WTC11 (cell line): Measurements from ENCODE around the gene VIPR2. TPM values are rescaled to one million over a fixed set of nuclear protein-coding genes. Genes with fewer than 3 reads are reported as not detected.

Experiments used
- ATAC-seq: fragments of 200-7000 bp; cut with Tn5 transposase; 2 replicates; pipeline ENCODE4 v1.10.0; 2021; ENCODE audit warnings: mild to moderate bottlenecking, moderate library complexity
- CTCF ChIA-PET: fragments of 300-600 bp; sonication (Branson Sonifier 250); formaldehyde crosslinking; loops from one replicate; lab custom pipeline; 2021; ENCODE audit warnings: antibody characterized with exemption; lab: Charles Lee
- POLR2A ChIA-PET: fragments of 350-600 bp; sonication (Branson Sonifier 250); formaldehyde crosslinking; loops from one replicate; lab custom pipeline; 2021; ENCODE audit warnings: antibody characterized with exemption; lab: Charles Lee
- DNase-seq: peaks from one replicate; pipeline ENCODE4 v3.0.0; 2021; ENCODE audit warnings: low spot score
- H3K27ac Mint-ChIP-seq: 2 replicates; pipeline ENCODE4 v1.8.0; 2021; ENCODE audit warnings: mixed read lengths
- H3K27me3 Mint-ChIP-seq: 2 replicates; pipeline ENCODE4 v1.8.0; 2021; ENCODE audit warnings: low read depth, mild to moderate bottlenecking, moderate library complexity, mixed read lengths
- H3K36me3 Mint-ChIP-seq: 2 replicates; pipeline ENCODE4 v1.8.0; 2021; ENCODE audit warnings: mixed read lengths
- H3K4me1 Mint-ChIP-seq: 2 replicates; pipeline ENCODE4 v1.8.0; 2022; ENCODE audit warnings: mixed read lengths
- H3K4me3 Mint-ChIP-seq: 2 replicates; pipeline ENCODE4 v1.8.0; 2021; ENCODE audit warnings: mild to moderate bottlenecking, moderate library complexity, mixed read lengths
- H3K9me3 Mint-ChIP-seq: 2 replicates; pipeline ENCODE4 v1.8.0; 2021; ENCODE audit warnings: mixed read lengths
- ATF1 ChIP-seq: sonication (generic); formaldehyde crosslinking; IDR thresholded peaks from 2 replicates; pipeline ENCODE4 v1.8.1; 2023; ENCODE audit warnings: mild to moderate bottlenecking, moderate library complexity, missing genetic modification reagents
- FOXK1 ChIP-seq: sonication (generic); formaldehyde crosslinking; IDR thresholded peaks from 2 replicates; pipeline ENCODE4 v1.8.0; 2022; ENCODE audit warnings: mild to moderate bottlenecking, moderate library complexity, missing genetic modification reagents
- HMGA2 ChIP-seq: fragments of 250-450 bp; sonication (Bioruptor Pico); IDR thresholded peaks from 2 replicates; pipeline ENCODE4 v1.4.0; 2021; ENCODE audit warnings: mild to moderate bottlenecking, moderate library complexity
- KAT7 ChIP-seq: sonication (generic); formaldehyde crosslinking; IDR thresholded peaks from 2 replicates; pipeline ENCODE4 v1.8.1; 2023; ENCODE audit warnings: missing genetic modification reagents, mild to moderate bottlenecking, borderline replicate concordance
- MXD4 ChIP-seq: fragments of 250-450 bp; sonication (Bioruptor Pico); IDR thresholded peaks from 2 replicates; pipeline ENCODE4 v1.8.0; 2021; ENCODE audit warnings: mild to moderate bottlenecking, moderate library complexity, borderline replicate concordance
- NFE2L1 ChIP-seq: sonication (generic); formaldehyde crosslinking; IDR thresholded peaks from 2 replicates; pipeline ENCODE4 v1.8.1; 2023; ENCODE audit warnings: missing genetic modification reagents
- NR1H2 ChIP-seq: sonication (generic); formaldehyde crosslinking; IDR thresholded peaks from 2 replicates; pipeline ENCODE4 v1.9.0; 2021; ENCODE audit warnings: mild to moderate bottlenecking, moderate library complexity, missing genetic modification reagents
- RELA ChIP-seq: sonication (generic); formaldehyde crosslinking; IDR thresholded peaks from 2 replicates; pipeline ENCODE4 v1.8.1; 2022; ENCODE audit warnings: missing genetic modification reagents, mild to moderate bottlenecking, borderline replicate concordance
- SOX15 ChIP-seq: fragments of 250-450 bp; sonication (Bioruptor Pico); IDR thresholded peaks from 2 replicates; pipeline ENCODE4 v1.9.0; 2021; ENCODE audit warnings: mild to moderate bottlenecking
- SP1 ChIP-seq: sonication (generic); formaldehyde crosslinking; conservative IDR thresholded peaks from 2 replicates; pipeline ENCODE4 v1.8.1; 2022; ENCODE audit warnings: missing genetic modification reagents
- TEAD1 ChIP-seq: sonication (generic); formaldehyde crosslinking; IDR thresholded peaks from 2 replicates; pipeline ENCODE4 v1.8.0; 2022; ENCODE audit warnings: mild to moderate bottlenecking, missing genetic modification reagents
- ZBTB21 ChIP-seq: sonication (generic); formaldehyde crosslinking; IDR thresholded peaks from 2 replicates; pipeline ENCODE4 v1.8.1; 2023; ENCODE audit warnings: mild to moderate bottlenecking, missing genetic modification reagents, borderline replicate concordance
- ZNF219 ChIP-seq: sonication (generic); formaldehyde crosslinking; IDR thresholded peaks from 2 replicates; pipeline ENCODE4 v1.8.0; 2023; ENCODE audit warnings: missing genetic modification reagents, mild to moderate bottlenecking, borderline replicate concordance
- ZNF232 ChIP-seq: sonication (generic); formaldehyde crosslinking; IDR thresholded peaks from 2 replicates; pipeline ENCODE4 v1.8.0; 2022; ENCODE audit warnings: mild to moderate bottlenecking, missing genetic modification reagents
- ZNF263 ChIP-seq: sonication (generic); formaldehyde crosslinking; IDR thresholded peaks from 2 replicates; pipeline ENCODE4 v1.8.1; 2022; ENCODE audit warnings: low read depth, mild to moderate bottlenecking, moderate library complexity, missing genetic modification reagents
- ZNF396 ChIP-seq: fragments of 250-450 bp; sonication (Bioruptor Pico); IDR thresholded peaks from 2 replicates; pipeline ENCODE4 v1.8.0; 2021; ENCODE audit warnings: mild to moderate bottlenecking, moderate library complexity, borderline replicate concordance
- ZNF671 ChIP-seq: fragments of 250-450 bp; sonication (Bioruptor Pico); IDR thresholded peaks from 2 replicates; pipeline ENCODE4 v1.8.0; 2021; ENCODE audit warnings: mild to moderate bottlenecking
- total RNA-seq: library from RNA; stranded (reverse); gene quantifications from 3 replicates; pipeline ENCODE4 v1.2.3, GENCODE V29; 2021
- TF ChIP-seq, protein P1 (sequence below): sonication (generic); formaldehyde crosslinking; IDR thresholded peaks from 2 replicates; pipeline ENCODE4 v1.8.1; 2022; ENCODE audit warnings: low read depth, mild to moderate bottlenecking, moderate library complexity, missing genetic modification reagents, borderline replicate concordance
- TF ChIP-seq, protein P2 (sequence below): fragments of 250-450 bp; sonication (Bioruptor Pico); IDR thresholded peaks from 2 replicates; pipeline ENCODE4 v1.9.0; 2021; ENCODE audit warnings: moderate library complexity, mild to moderate bottlenecking, inconsistent platforms, borderline replicate concordance
- TF ChIP-seq, protein P3 (sequence below): sonication (generic); formaldehyde crosslinking; IDR thresholded peaks from 2 replicates; pipeline ENCODE4 v1.8.1; 2022; ENCODE audit warnings: mild to moderate bottlenecking, moderate library complexity, missing genetic modification reagents
- TF ChIP-seq, protein P4 (sequence below): sonication (generic); formaldehyde crosslinking; IDR thresholded peaks from 2 replicates; pipeline ENCODE4 v1.8.1; 2023; ENCODE audit warnings: mild to moderate bottlenecking, missing genetic modification reagents
- TF ChIP-seq, protein P5 (sequence below): sonication (generic); formaldehyde crosslinking; IDR thresholded peaks from 2 replicates; pipeline ENCODE4 v1.8.0; 2022; ENCODE audit warnings: mild to moderate bottlenecking, missing genetic modification reagents
- TF ChIP-seq, protein P6 (sequence below): sonication (generic); formaldehyde crosslinking; IDR thresholded peaks from 2 replicates; pipeline ENCODE4 v1.8.0; 2023; ENCODE audit warnings: missing genetic modification reagents
- TF ChIP-seq, protein P7 (sequence below): sonication (generic); formaldehyde crosslinking; IDR thresholded peaks from 2 replicates; pipeline ENCODE4 v1.8.0; 2023; ENCODE audit warnings: mild to moderate bottlenecking, missing genetic modification reagents

Gene VIPR2
- total RNA-seq, 1 experiment from 2014 or later: 7.5 TPM

DNA sequence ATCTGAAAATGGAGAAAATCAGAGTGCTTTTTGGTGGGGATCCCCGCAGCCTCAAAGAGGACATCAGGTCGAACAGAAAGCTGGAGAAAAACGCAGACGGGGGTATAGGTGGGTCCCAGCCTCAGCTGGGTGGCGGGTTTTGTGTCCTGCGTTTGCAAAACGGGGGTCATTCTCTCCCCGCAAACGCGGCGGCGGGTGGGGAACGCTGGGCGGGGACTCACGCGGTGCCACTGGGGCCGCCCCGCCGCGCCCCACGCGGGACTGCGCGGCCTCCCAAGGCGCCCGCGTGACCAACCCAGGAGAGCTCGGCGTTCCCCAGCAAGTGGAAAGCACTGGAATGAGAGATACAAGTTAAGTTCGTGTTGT lies 806 bp upstream of the VIPR2 start:
- no peak for TF ChIP-seq ZNF232
- no peak for TF ChIP-seq ZNF396 (CRISPR knock-in tag)
- TF ChIP-seq NFE2L1 (CRISPR knock-in tag): no peak
- TF ChIP-seq ATF1: no peak
- no peak for TF ChIP-seq ZNF671 (CRISPR knock-in tag)
- TF ChIP-seq, protein P1, sequence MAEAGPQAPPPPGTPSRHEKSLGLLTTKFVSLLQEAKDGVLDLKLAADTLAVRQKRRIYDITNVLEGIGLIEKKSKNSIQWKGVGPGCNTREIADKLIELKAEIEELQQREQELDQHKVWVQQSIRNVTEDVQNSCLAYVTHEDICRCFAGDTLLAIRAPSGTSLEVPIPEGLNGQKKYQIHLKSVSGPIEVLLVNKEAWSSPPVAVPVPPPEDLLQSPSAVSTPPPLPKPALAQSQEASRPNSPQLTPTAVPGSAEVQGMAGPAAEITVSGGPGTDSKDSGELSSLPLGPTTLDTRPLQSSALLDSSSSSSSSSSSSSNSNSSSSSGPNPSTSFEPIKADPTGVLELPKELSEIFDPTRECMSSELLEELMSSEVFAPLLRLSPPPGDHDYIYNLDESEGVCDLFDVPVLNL: no peak
- no peak for TF ChIP-seq NR1H2 (CRISPR knock-in tag)
- no peak for TF ChIP-seq HMGA2
- TF ChIP-seq FOXK1 (CRISPR knock-in tag): no peak
- TF ChIP-seq, all 79 proteins: peak for 0
- Mint-ChIP-seq H3K9me3 (no peaks in the 10 kb centered on the region), H3K4me3 (peak overlapping the region; percentile 82), H3K36me3 (peaks cover 2% of the 10 kb centered on the region; the same call in 1 of the 2 replicates), H3K27ac (no peak overlapping the region), H3K27me3 (peaks cover 32% of the 10 kb centered on the region), H3K4me1 (peaks cover 34% of the 10 kb centered on the region)
- CTCF ChIA-PET: no interaction called here
- DNase-seq (no peak), ATAC-seq (no peak)
- POLR2A ChIA-PET: interaction anchor here (0.7 kb wide), 1 partner anchor 119 kb away, joined by 3 read pairs; no protein-coding TSS in a partner anchor

DNA sequence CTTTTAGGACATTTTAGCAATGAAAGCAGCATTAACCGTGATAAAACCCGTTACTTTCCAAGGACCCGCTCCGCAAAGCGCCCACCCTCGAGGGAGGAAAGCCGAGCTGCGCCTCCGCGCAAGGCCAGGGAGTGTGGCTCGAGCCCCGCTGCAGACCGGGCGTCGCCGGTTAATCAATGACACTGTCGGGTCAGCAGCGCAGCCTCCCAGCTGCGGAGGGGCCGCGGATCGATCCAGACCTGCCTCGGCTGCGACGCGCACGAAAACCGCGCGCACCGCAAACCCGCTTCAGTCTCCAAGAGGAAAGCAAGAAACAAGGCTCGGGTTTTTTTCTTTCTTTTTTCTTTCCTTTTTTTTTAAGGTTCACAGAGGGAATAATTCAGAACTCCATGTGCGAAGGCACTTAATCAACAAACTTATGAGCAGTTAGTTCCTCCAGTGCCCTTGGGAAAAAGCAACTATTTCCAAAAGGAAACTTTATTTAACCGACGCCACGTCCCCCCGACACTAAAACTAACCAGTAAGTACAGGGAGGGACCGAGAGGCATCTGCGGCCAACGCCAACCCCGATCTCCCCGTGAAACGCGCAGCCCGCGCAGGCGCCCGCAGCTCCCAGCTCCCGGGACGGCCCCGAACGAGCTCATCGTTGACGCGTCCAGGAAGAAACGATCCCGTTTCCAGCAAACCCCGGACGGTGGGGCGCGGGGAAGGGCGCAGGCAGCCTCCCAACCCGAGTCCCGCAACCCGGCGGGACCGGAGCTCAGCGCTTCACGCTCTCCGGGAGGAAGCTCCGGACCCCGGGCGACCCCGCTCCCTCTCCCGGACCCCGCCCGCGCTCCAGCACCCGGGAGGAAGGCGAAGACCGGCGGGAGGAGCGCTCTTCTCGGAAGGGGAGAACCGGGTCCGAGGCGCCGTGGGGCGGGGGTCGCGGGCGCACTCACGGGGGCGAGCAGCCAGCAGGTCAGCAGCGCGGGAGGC lies 598 bp downstream of the VIPR2 start:
- H3K4me3 Mint-ChIP-seq: peak overlapping the region; percentile 78
- DNase-seq (peak; percentile 53), ATAC-seq (peak; percentile 4)
- peaks cover 4% of the 10 kb centered on the region; the same call in 1 of the 2 replicates for H3K9me3 Mint-ChIP-seq
- no peak overlapping the region for H3K27ac Mint-ChIP-seq
- ChIA-PET CTCF (interaction anchor here (0.7 to 1.6 kb wide), 4 partner anchors 113 to 171 kb away, joined by 3 to 7 read pairs (median 4); no protein-coding TSS in a partner anchor), POLR2A (no interaction called here)
- peaks cover 45% of the 10 kb centered on the region for H3K4me1 Mint-ChIP-seq
- H3K27me3 Mint-ChIP-seq: peaks cover 32% of the 10 kb centered on the region
- TF ChIP-seq, protein P2, sequence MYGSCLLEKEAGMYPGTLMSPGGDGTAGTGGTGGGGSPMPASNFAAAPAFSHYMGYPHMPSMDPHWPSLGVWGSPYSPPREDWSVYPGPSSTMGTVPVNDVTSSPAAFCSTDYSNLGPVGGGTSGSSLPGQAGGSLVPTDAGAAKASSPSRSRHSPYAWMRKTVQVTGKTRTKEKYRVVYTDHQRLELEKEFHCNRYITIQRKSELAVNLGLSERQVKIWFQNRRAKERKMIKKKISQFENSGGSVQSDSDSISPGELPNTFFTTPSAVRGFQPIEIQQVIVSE (CRISPR knock-in tag): no peak
- 0 out of 2 replicates have a peak, but pooled peaks have one; percentile 19 for TF ChIP-seq ZNF263 (CRISPR knock-in tag)
- 0 out of 2 replicates have a peak, but pooled peaks have one; percentile 40 for TF ChIP-seq KAT7
- TF ChIP-seq SP1 (CRISPR knock-in tag): peak; percentile 17; the same call in 1 of the 2 replicates
- TF ChIP-seq FOXK1 (CRISPR knock-in tag): no peak
- TF ChIP-seq, protein P3, sequence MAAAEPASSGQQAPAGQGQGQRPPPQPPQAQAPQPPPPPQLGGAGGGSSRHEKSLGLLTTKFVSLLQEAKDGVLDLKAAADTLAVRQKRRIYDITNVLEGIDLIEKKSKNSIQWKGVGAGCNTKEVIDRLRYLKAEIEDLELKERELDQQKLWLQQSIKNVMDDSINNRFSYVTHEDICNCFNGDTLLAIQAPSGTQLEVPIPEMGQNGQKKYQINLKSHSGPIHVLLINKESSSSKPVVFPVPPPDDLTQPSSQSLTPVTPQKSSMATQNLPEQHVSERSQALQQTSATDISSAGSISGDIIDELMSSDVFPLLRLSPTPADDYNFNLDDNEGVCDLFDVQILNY: peak; percentile 13; the same call in 1 of the 2 replicates
- H3K36me3 Mint-ChIP-seq: peaks cover 16% of the 10 kb centered on the region

DNA sequence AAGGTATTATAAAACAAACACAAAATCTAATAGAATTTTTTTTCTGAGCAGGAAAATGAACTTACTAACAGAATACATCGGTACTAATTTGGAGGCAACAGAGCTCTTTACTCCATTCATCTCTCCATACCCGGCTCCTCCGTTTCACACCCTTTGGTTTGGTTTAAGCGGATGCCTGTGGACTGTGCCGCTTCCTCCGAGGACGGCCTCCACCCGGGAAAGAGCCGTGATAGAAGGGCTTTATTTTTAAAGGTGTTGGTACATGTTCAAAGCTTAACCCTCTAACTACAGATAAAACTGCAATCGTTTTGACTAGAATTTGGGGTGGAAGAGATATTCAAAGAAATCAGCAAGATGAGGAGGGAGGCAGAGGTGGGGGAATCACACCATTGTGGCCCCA lies 1.9 kb downstream of the VIPR2 start:
- ChIA-PET POLR2A (no interaction called here), CTCF (interaction anchor here (0.9 to 1.3 kb wide), 4 partner anchors 34 to 166 kb away, joined by 3 to 10 read pairs (median 6); no protein-coding TSS in a partner anchor)
- H3K9me3 Mint-ChIP-seq: peaks cover 4% of the 10 kb centered on the region
- DNase-seq (no peak), ATAC-seq (no peak)
- peaks cover 45% of the 10 kb centered on the region for H3K4me1 Mint-ChIP-seq
- peak overlapping the region; percentile 78 for H3K4me3 Mint-ChIP-seq
- H3K27ac Mint-ChIP-seq: no peak overlapping the region
- H3K27me3 Mint-ChIP-seq: peaks cover 32% of the 10 kb centered on the region
- peaks cover 27% of the 10 kb centered on the region for H3K36me3 Mint-ChIP-seq
- TF ChIP-seq, protein P4, sequence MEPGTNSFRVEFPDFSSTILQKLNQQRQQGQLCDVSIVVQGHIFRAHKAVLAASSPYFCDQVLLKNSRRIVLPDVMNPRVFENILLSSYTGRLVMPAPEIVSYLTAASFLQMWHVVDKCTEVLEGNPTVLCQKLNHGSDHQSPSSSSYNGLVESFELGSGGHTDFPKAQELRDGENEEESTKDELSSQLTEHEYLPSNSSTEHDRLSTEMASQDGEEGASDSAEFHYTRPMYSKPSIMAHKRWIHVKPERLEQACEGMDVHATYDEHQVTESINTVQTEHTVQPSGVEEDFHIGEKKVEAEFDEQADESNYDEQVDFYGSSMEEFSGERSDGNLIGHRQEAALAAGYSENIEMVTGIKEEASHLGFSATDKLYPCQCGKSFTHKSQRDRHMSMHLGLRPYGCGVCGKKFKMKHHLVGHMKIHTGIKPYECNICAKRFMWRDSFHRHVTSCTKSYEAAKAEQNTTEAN (CRISPR knock-in tag): no peak
- TF ChIP-seq MXD4 (CRISPR knock-in tag) (no peak), SOX15 (no peak), TEAD1 (CRISPR knock-in tag) (no peak), ZNF219 (CRISPR knock-in tag) (no peak), ZBTB21 (CRISPR knock-in tag) (no peak), RELA (no peak)
- TF ChIP-seq, protein P5, sequence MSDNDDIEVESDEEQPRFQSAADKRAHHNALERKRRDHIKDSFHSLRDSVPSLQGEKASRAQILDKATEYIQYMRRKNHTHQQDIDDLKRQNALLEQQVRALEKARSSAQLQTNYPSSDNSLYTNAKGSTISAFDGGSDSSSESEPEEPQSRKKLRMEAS (CRISPR knock-in tag): no peak
- TF ChIP-seq, protein P6, sequence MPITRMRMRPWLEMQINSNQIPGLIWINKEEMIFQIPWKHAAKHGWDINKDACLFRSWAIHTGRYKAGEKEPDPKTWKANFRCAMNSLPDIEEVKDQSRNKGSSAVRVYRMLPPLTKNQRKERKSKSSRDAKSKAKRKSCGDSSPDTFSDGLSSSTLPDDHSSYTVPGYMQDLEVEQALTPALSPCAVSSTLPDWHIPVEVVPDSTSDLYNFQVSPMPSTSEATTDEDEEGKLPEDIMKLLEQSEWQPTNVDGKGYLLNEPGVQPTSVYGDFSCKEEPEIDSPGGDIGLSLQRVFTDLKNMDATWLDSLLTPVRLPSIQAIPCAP: no peak
- TF ChIP-seq, protein P7, sequence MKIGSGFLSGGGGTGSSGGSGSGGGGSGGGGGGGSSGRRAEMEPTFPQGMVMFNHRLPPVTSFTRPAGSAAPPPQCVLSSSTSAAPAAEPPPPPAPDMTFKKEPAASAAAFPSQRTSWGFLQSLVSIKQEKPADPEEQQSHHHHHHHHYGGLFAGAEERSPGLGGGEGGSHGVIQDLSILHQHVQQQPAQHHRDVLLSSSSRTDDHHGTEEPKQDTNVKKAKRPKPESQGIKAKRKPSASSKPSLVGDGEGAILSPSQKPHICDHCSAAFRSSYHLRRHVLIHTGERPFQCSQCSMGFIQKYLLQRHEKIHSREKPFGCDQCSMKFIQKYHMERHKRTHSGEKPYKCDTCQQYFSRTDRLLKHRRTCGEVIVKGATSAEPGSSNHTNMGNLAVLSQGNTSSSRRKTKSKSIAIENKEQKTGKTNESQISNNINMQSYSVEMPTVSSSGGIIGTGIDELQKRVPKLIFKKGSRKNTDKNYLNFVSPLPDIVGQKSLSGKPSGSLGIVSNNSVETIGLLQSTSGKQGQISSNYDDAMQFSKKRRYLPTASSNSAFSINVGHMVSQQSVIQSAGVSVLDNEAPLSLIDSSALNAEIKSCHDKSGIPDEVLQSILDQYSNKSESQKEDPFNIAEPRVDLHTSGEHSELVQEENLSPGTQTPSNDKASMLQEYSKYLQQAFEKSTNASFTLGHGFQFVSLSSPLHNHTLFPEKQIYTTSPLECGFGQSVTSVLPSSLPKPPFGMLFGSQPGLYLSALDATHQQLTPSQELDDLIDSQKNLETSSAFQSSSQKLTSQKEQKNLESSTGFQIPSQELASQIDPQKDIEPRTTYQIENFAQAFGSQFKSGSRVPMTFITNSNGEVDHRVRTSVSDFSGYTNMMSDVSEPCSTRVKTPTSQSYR (CRISPR knock-in tag): no peak
